HG03521 (cell line): ENCODE data around the gene ACACA.

Experiments
- ATAC-seq: cut with Tn5 transposase; IDR thresholded peaks from one replicate; pipeline ENCODE4 v1.9.1; 2021; ENCODE audit warnings: mild to moderate bottlenecking, moderate library complexity; ENCODE audit not compliant: unreplicated experiment

The ACACA gene

GRCh38 chr17:37246085-37246484 lies 160.6 kb downstream of the ACACA start:
- ATAC-seq: no peak

- no peak for ATAC-seq
Observed at GRCh38 chr17:37240381-37240780, 166.3 kb downstream of the ACACA start.

- no peak for ATAC-seq
Observed at GRCh38 chr17:37239690-37240334, 166.8 kb downstream of the ACACA start.

GRCh38 chr17:37234106-37234505 lies 172.5 kb downstream of the ACACA start:
- no peak for ATAC-seq

GRCh38 chr17:37233036-37233435 lies 173.6 kb downstream of the ACACA start:
- ATAC-seq: no peak

DNA sequence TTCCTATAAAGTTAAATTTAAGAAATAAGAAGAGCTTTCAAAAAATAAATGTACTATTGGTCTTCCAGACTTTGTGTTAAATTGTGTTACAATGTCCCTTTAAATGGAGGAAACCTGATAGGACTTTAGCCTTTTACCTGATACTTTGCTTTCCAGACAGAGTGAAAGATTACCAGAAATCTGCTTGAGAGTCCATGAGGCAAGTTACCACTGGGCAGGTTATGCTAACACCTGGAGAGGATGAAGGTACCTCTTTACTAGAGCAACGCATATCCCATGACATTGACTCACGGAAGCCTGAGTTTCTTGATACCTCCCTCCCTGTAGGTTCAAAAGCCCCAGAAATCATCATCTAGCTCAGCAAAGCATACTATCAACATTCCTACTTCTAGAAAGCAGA lies 174.7 kb downstream of the ACACA start:
- no peak for ATAC-seq

DNA sequence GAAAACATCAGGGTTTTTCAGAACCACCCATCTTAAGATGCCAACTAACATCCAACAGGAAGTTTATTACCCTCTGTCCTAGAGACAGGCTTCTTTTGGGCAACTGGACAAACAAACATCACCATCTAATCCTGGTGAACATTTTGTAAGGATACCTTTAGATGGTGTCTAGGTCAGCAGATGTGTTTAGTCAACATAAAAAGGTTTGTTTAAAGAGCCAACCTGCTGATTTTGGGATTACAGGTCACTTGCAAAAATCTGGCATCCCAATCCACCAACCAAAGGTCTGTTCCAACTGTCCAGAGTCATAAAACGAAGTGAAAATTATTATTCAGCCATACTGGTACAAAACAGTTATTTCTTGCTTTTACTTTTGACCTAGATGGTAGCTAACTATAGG lies 176.0 kb downstream of the ACACA start:
- no peak for ATAC-seq

- ATAC-seq: no peak
Observed at GRCh38 chr17:37225465-37225864, 181.2 kb downstream of the ACACA start.

GRCh38 chr17:37221865-37222264 lies 184.8 kb downstream of the ACACA start:
- ATAC-seq: no peak

GRCh38 chr17:37220607-37220953 lies 186.1 kb downstream of the ACACA start:
- no peak for ATAC-seq

- no peak for ATAC-seq
Observed at GRCh38 chr17:37219876-37220606, 186.6 kb downstream of the ACACA start.

GRCh38 chr17:37218849-37219248 lies 187.8 kb downstream of the ACACA start:
- no peak for ATAC-seq

- ATAC-seq: no peak
Observed at GRCh38 chr17:37214416-37214815, 192.2 kb downstream of the ACACA start.

- no peak for ATAC-seq
Observed at GRCh38 chr17:37213927-37214326, 192.7 kb downstream of the ACACA start.

DNA sequence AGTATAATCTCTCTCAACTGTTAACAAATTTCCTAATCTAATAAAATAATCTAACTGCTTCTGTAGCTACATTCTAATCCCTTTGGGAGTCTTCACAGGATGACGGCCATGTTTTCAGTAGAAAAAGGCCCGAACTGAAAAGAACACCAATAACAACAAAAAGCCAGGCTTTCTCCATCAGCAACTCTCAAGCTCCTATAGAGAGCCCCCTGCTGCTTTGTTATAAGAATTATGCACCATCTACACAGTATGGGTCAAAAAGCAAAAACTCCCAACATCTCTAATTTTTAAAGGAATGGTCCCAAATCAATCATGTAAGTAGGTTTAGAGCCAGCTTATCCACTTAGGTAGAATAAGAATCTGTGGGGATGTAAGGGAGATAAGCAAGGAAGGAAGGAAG lies 194.5 kb downstream of the ACACA start:
- no peak for ATAC-seq

GRCh38 chr17:37211136-37211535 lies 195.5 kb downstream of the ACACA start:
- no peak for ATAC-seq

GRCh38 chr17:37207103-37207502 lies 199.5 kb downstream of the ACACA start:
- no peak for ATAC-seq

DNA sequence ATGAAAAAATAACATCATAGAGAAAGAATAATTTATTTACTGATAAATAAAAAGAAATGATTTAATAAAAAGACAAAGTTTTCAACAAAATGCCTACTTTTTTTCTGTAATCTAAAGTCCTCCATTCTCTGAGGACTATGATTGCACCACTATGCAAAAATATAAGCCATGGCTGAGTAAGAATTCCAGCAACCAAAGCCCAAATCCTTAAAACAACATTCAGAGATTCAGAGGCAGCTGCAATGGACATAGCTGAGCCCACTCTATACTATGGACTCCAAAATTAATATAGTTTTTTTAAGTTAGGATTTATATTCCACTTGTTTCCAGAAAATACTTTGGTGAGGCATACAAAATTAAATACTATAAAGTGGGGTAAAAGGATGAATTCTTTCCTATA lies 200.3 kb downstream of the ACACA start:
- no peak for ATAC-seq

DNA sequence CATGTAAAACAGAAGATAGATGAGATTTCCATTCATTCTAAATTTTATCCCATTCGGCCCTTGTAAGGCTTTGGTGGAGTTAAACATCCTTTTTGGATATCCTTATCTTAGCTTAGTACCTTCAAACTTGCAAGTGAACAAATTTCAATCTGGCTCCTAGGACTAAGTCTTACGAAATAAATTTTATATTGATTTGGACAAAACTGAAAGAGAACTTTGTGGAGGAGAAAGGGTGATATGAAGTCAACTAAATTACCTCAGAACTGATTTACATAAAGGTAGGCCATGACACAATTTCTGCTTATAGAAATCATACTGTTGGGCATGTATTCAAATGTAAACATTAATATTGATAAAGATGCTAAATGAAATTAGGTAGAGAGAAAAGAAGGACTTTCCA lies 206.1 kb downstream of the ACACA start:
- ATAC-seq: no peak

- ATAC-seq: no peak
Observed at GRCh38 chr17:37197336-37197735, 209.3 kb downstream of the ACACA start.

- no peak for ATAC-seq
Observed at GRCh38 chr17:37194208-37194607, 212.4 kb downstream of the ACACA start.

GRCh38 chr17:37191219-37191618 lies 215.4 kb downstream of the ACACA start:
- ATAC-seq: no peak

DNA sequence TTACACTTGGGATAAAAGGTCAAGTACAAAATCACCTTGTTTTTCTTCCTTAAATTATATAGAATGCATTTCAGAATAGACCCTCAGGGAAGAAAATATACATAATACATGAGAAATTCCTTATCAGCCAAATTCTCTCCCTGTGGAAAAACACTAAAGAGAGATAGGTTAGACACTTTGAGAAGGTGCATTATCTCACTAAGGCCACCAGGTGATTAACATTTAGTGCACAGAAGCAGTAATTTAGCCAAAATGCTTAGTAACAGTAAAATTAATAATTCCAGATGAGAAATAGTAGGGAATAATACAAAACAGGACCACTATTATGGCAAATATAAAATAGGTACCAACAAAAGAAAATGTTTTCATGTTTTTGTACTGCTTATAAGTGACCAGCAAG lies 216.1 kb downstream of the ACACA start:
- ATAC-seq: no peak
